HepG2 (cell line): ENCODE results near the gene LRIF1. TPM values are rescaled to one million over a fixed set of nuclear protein-coding genes. Genes with fewer than 3 reads are reported as not detected.

Source experiments
- ATAC-seq: fragments of 200-7000 bp; cut with Tn5 transposase; 3 replicates; pipeline ENCODE4 v1.9.1; 2020; ENCODE audit warnings: mild to moderate bottlenecking, moderate library complexity
- BruUV-seq: library from RNA; stranded (reverse); fragments of 400-500 nt; replicated peaks from 2 replicates; lab custom pipeline; 2021; lab: Mats Ljungman, UMichigan
- CTCF ChIA-PET: fragments of 300-600 bp; formaldehyde crosslinking; extraction: SDS; loops from one replicate; lab custom pipeline; 2021; ENCODE audit warnings: low total read pairs, inconsistent platforms, low intra/inter-chr PET ratio; lab: Yijun Ruan, JAX
- POLR2A ChIA-PET: fragments of 350-600 bp; sonication (Branson Sonifier 250); formaldehyde crosslinking; loops from one replicate; lab custom pipeline; 2020; ENCODE audit warnings: antibody characterized with exemption, inconsistent platforms; lab: Yijun Ruan, JAX
- DNase-seq: peaks from one replicate; pipeline ENCODE4 v3.0.0-alpha.2; 2015; ENCODE audit warnings: low spot score
- FAIRE-seq: peaks from 3 replicates; lab custom pipeline; 2011; peaks lifted over from hg19 to GRCh38; lab: Jason Lieb, UNC
- H2AFZ ChIP-seq: one replicate; pipeline ENCODE4 v1.6.1; 2011; ENCODE audit warnings: low read length, inconsistent platforms
- H3K27ac ChIP-seq: fragments of 300-600 bp; 3 replicates; pipeline ENCODE4 v1.8.0; 2011; ENCODE audit warnings: mixed run types, mild to moderate bottlenecking, mixed read lengths, low read length, inconsistent platforms; ENCODE audit not compliant: insufficient read depth; ENCODE audit errors: extremely low read length
- H3K27me3 ChIP-seq, 2 experiments: fragments of 200-600 bp in 1 of 2; 2 replicates in 1 of 2; 3 replicates in 1 of 2; pipeline versions ENCODE4 v1.6.0 to v1.8.0; 2011; ENCODE audit warnings: low read length in 2 of 2, mild to moderate bottlenecking in 2 of 2, moderate library complexity in 2 of 2, inconsistent platforms in 1 of 2; ENCODE audit not compliant: insufficient read depth in 2 of 2, control insufficient read depth in 1 of 2
- H3K36me3 ChIP-seq, 2 experiments: fragments of 200-600 bp in 1 of 2; replicated peaks in 1 of 2; 2 replicates in 1 of 2; 3 replicates in 1 of 2; pipeline versions ENCODE4 v1.5.1 to v1.8.0; 2011; ENCODE audit warnings: low read length in 2 of 2, inconsistent platforms in 1 of 2; ENCODE audit not compliant: insufficient read depth in 2 of 2, control insufficient read depth in 1 of 2
- H3K4me1 ChIP-seq: 2 replicates; pipeline ENCODE4 v1.5.1; 2012; ENCODE audit warnings: low read length, inconsistent platforms; ENCODE audit not compliant: insufficient read depth
- H3K4me2 ChIP-seq: 2 replicates; pipeline ENCODE4 v1.6.0; 2011; ENCODE audit warnings: low read depth, low read length, inconsistent platforms
- H3K4me3 ChIP-seq, 3 experiments: fragments of 200-600 bp in 1 of 3; sonication (generic), shearing (Covaris generic) in 1 of 3; replicated peaks in 1 of 3; 2 replicates each; pipeline ENCODE4 v1.5.1; 2011 to 2016; ENCODE audit warnings: low read length in 3 of 3, inconsistent platforms in 2 of 3, low read depth in 2 of 3, mild to moderate bottlenecking in 2 of 3, control low read depth in 1 of 3, mixed read lengths in 1 of 3; ENCODE audit not compliant: insufficient read depth in 1 of 3
- H3K79me2 ChIP-seq: one replicate; pipeline ENCODE4 v1.6.1; 2011; ENCODE audit warnings: low read length, inconsistent platforms; ENCODE audit not compliant: insufficient read depth
- H3K9ac ChIP-seq: 2 replicates; pipeline ENCODE4 v1.6.0; 2011; ENCODE audit warnings: mild to moderate bottlenecking, low read depth, low read length, inconsistent platforms; ENCODE audit not compliant: insufficient read depth
- H3K9me3 ChIP-seq: 2 replicates; pipeline ENCODE4 v1.5.1; 2012; ENCODE audit warnings: mild to moderate bottlenecking, low read length
- H4K20me1 ChIP-seq: 2 replicates; pipeline ENCODE4 v1.6.0; 2011; ENCODE audit warnings: inconsistent platforms, mild to moderate bottlenecking, low read length, moderate library complexity; ENCODE audit not compliant: insufficient read depth
- ESRRA ChIP-seq: sonication (generic); formaldehyde crosslinking; IDR thresholded peaks from 2 replicates; pipeline ENCODE4 v1.5.1; 2020; ENCODE audit warnings: mild to moderate bottlenecking, low read depth, missing genetic modification reagents
- ETV6 ChIP-seq: sonication (generic); formaldehyde crosslinking; conservative IDR thresholded peaks from 2 replicates; pipeline ENCODE4 v1.4.0; 2020; ENCODE audit warnings: missing genetic modification reagents
- ZBTB21 ChIP-seq: sonication (generic); formaldehyde crosslinking; IDR thresholded peaks from 2 replicates; pipeline ENCODE4 v1.4.0; 2020; ENCODE audit warnings: missing genetic modification reagents
- WGBS: methylation state at CpG from one replicate; pipeline ENCODE4 v1.1.6; 2017; ENCODE audit warnings: low lambda C conversion rate; 5-methylcytosine and 5-hydroxymethylcytosine counted together
- in situ Hi-C: cut with HindIII; loops from 2 replicates; pipeline ENCODE4 v1.10.0; 2017; ENCODE audit warnings: low pct_unique_long_range_greater_than_20kb; ENCODE audit not compliant: extremely low pct_ligation_motif_present
- intact Hi-C: fragments of 100-400 bp; cut with micrococcal nuclease; formaldehyde crosslinking; loops from one replicate; pipeline ENCODE4 v1.10.0; 2022; ENCODE audit not compliant: unreplicated experiment
- polyA plus RNA-seq, 8 experiments: library from polyadenylated mRNA; depleted of rRNA in 3 of 8; stranded (reverse) in 7 of 8; unstranded in 1 of 8; fragments of >200 nt; fragmentation: Illumina TruSeq in 4 of 8; extraction: Trizol in 4 of 8; gene quantifications; 2 replicates each; pipeline versions ENCODE4 v1.2.1 to v1.2.3, GENCODE V29; 2011 to 2016; ENCODE audit warnings: low read depth in 4 of 8, missing spikeins in 1 of 8, mixed read lengths in 1 of 8; ENCODE audit not compliant: insufficient read depth in 1 of 8
- total RNA-seq, 5 experiments: library from RNA; depleted of rRNA; stranded (reverse); fragments of >200 nt; fragmentation: Illumina TruSeq; extraction: Trizol; gene quantifications; 2 replicates each; pipeline ENCODE4 v1.2.3, GENCODE V29; 2016; ENCODE audit warnings: low read depth in 1 of 5
- TF ChIP-seq, protein P1 (sequence below): sonication (generic); formaldehyde crosslinking; IDR thresholded peaks from 2 replicates; pipeline ENCODE4 v1.8.0; 2022; ENCODE audit warnings: missing genetic modification reagents, mild to moderate bottlenecking, borderline replicate concordance
- TF ChIP-seq, protein P2 (sequence below): sonication (generic); formaldehyde crosslinking; IDR thresholded peaks from 2 replicates; pipeline ENCODE4 v1.5.1; 2020; ENCODE audit warnings: mild to moderate bottlenecking, missing genetic modification reagents, moderate library complexity

The LRIF1 gene
- total and polyA plus RNA-seq, 2 of the 13 experiments (the other 11 are each of a cell fraction or from before 2014, with no cell fraction given): 18.4 to 42.4 TPM

DNA sequence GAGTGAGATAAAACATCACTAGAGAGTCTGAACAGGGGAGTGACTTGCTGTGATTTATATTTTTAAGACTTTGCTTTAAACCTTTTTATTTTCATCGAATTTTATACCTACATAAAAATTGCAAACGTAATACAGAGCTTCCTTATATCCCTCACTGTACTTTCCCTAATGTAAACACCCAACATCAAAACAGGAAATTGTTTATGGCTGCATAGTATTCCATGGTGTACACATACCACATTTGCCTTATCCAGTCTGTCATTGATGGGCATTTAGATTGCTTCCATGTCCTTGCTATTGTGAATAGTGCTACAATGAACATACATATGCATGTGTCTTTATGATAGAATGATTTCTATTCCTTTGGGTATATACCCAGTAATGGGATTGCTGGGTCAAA is 34.8 kb downstream of the LRIF1 start (continued):
- no peak for TF ChIP-seq ETV6 (CRISPR knock-in tag)

DNA sequence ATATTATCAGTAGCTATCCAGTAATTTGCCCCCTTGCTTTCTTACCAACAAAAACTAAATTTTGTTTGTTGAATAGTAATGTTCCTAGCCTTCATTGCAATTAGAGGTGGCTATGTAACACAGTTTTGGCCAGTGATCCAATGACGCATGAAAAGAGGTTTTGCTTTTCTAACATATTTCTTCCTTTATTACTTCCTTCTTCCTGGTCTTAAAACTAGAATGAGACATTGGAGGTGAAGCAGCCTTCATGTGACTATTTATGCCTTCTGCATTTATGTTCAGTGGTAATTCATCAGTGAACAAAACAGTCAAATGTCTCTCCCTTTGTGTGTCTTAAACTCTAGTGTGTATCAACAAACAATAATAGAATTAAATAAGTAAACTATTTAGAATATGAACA is 35.5 kb downstream of the LRIF1 start:
- ATAC-seq (no peak), FAIRE-seq (no peak), DNase-seq (no peak)
- Histone ChIP-seq H3K27me3 (no peaks in the 10 kb centered on the region), H4K20me1 (no peaks in the 10 kb centered on the region), H3K4me2 (no peak overlapping the region), H3K4me1 (no peaks in the 10 kb centered on the region), H3K79me2 (no peaks in the 10 kb centered on the region), H3K9me3 (no peaks in the 10 kb centered on the region), H3K36me3 (no peaks in the 10 kb centered on the region), H3K9ac (no peak overlapping the region), H2AFZ (no peak overlapping the region), H3K4me3 (no peak overlapping the region), H3K27ac (no peak overlapping the region)
- BruUV-seq: no TSS peak
- intact Hi-C loops (no loop called here), in situ Hi-C loops (no loop called here)
- TF ChIP-seq ZBTB21 (CRISPR knock-in tag): no peak
- TF ChIP-seq, protein P1, sequence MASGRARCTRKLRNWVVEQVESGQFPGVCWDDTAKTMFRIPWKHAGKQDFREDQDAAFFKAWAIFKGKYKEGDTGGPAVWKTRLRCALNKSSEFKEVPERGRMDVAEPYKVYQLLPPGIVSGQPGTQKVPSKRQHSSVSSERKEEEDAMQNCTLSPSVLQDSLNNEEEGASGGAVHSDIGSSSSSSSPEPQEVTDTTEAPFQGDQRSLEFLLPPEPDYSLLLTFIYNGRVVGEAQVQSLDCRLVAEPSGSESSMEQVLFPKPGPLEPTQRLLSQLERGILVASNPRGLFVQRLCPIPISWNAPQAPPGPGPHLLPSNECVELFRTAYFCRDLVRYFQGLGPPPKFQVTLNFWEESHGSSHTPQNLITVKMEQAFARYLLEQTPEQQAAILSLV (CRISPR knock-in tag): no peak
- TF ChIP-seq, protein P2, sequence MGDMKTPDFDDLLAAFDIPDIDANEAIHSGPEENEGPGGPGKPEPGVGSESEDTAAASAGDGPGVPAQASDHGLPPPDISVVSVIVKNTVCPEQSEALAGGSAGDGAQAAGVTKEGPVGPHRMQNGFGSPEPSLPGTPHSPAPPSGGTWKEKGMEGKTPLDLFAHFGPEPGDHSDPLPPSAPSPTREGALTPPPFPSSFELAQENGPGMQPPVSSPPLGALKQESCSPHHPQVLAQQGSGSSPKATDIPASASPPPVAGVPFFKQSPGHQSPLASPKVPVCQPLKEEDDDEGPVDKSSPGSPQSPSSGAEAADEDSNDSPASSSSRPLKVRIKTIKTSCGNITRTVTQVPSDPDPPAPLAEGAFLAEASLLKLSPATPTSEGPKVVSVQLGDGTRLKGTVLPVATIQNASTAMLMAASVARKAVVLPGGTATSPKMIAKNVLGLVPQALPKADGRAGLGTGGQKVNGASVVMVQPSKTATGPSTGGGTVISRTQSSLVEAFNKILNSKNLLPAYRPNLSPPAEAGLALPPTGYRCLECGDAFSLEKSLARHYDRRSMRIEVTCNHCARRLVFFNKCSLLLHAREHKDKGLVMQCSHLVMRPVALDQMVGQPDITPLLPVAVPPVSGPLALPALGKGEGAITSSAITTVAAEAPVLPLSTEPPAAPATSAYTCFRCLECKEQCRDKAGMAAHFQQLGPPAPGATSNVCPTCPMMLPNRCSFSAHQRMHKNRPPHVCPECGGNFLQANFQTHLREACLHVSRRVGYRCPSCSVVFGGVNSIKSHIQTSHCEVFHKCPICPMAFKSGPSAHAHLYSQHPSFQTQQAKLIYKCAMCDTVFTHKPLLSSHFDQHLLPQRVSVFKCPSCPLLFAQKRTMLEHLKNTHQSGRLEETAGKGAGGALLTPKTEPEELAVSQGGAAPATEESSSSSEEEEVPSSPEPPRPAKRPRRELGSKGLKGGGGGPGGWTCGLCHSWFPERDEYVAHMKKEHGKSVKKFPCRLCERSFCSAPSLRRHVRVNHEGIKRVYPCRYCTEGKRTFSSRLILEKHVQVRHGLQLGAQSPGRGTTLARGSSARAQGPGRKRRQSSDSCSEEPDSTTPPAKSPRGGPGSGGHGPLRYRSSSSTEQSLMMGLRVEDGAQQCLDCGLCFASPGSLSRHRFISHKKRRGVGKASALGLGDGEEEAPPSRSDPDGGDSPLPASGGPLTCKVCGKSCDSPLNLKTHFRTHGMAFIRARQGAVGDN (CRISPR knock-in tag): no peak
- no peak for TF ChIP-seq ESRRA
- CTCF ChIA-PET: no interaction called here
- POLR2A ChIA-PET: no interaction called here
- WGBS: 76% methylated on average over 1 of the region's 1 CpG
